K562 (cell line): Measurements from ENCODE around the gene BSDC1. TPM values are rescaled to one million over a fixed set of nuclear protein-coding genes. Genes with fewer than 3 reads are reported as not detected.
A peak's percentile ranks its signal among the peaks of the same experiment; 100 is the strongest.

Experiments used
- ATAC-seq: fragments of 200-7000 bp; cut with Tn5 transposase; 3 replicates; pipeline ENCODE4 v1.9.1; 2020; ENCODE audit warnings: moderate library complexity
- BruUV-seq: library from RNA; stranded (reverse); fragments of 400-500 nt; replicated peaks from 2 replicates; lab custom pipeline; 2021; lab: Mats Ljungman, UMichigan
- CTCF ChIA-PET: fragments of 300-600 bp; formaldehyde crosslinking; extraction: SDS; loops from one replicate; lab custom pipeline; 2021; ENCODE audit warnings: low intra/inter-chr PET ratio; lab: Yijun Ruan, JAX
- POLR2A ChIA-PET: fragments of 300-600, 350-650 bp; sonication (Branson Sonifier 250); formaldehyde crosslinking; extraction: SDS; loops from one replicate; lab custom pipeline; 2021; ENCODE audit warnings: antibody characterized with exemption, inconsistent platforms; lab: Yijun Ruan, JAX
- DNase-seq, 4 experiments: peaks; one replicate each; pipeline versions ENCODE4 v3.0.0 to v3.0.0-alpha.2; 2011 to 2018; ENCODE audit warnings: low spot score in 3 of 4, mixed read lengths in 3 of 4; ENCODE audit errors: extremely low read depth in 1 of 4
- FAIRE-seq: peaks from 2 replicates; lab custom pipeline; 2011; peaks lifted over from hg19 to GRCh38; lab: Jason Lieb, UNC
- H2AFZ ChIP-seq: 2 replicates; pipeline ENCODE4 v1.6.0; 2011; ENCODE audit warnings: low read depth, low read length, control low read depth, inconsistent platforms
- H3K27ac ChIP-seq: fragments of 200-600 bp; 3 replicates; pipeline ENCODE4 v1.8.0; 2011; ENCODE audit warnings: low read depth, mild to moderate bottlenecking, control low read depth, inconsistent platforms, low read length, moderate library complexity, mixed read lengths; ENCODE audit errors: extremely low read depth
- H3K27me3 ChIP-seq, 2 experiments: fragments of 300-600 bp in 1 of 2; 2 replicates in 1 of 2; 3 replicates in 1 of 2; pipeline versions ENCODE4 v1.6.0 to v1.8.0; 2011; ENCODE audit warnings: inconsistent platforms in 2 of 2, low read length in 2 of 2, mild to moderate bottlenecking in 1 of 2, mixed read lengths in 1 of 2, moderate library complexity in 1 of 2; ENCODE audit not compliant: control insufficient read depth in 2 of 2, insufficient read depth in 2 of 2
- H3K36me3 ChIP-seq: fragments of 300-600 bp; 3 replicates; pipeline ENCODE4 v1.8.0; 2011; ENCODE audit warnings: mild to moderate bottlenecking, low read length, inconsistent platforms; ENCODE audit not compliant: control insufficient read depth, insufficient read depth
- H3K4me1 ChIP-seq, 2 experiments: fragments of 200-600 bp in 1 of 2; replicated peaks in 1 of 2; 2 replicates in 1 of 2; 3 replicates in 1 of 2; pipeline versions ENCODE4 v1.5.1 to v1.8.0; 2011; ENCODE audit warnings: inconsistent platforms in 2 of 2, low read length in 2 of 2, mild to moderate bottlenecking in 1 of 2, mixed read lengths in 1 of 2, moderate library complexity in 1 of 2; ENCODE audit not compliant: control insufficient read depth in 2 of 2, insufficient read depth in 2 of 2
- H3K4me2 ChIP-seq: 2 replicates; pipeline ENCODE4 v1.6.1; 2011; ENCODE audit warnings: low read length, control low read depth, inconsistent platforms, mixed read lengths; ENCODE audit not compliant: insufficient read depth
- H3K4me3 ChIP-seq: fragments of 200-600 bp; sonication (generic), shearing (Covaris generic); 2 replicates; pipeline ENCODE4 v1.5.1; 2016; ENCODE audit warnings: control low read depth, inconsistent platforms
- H3K79me2 ChIP-seq: fragments of 200-600 bp; 3 replicates; pipeline ENCODE4 v1.8.0; 2011; ENCODE audit warnings: low read length, inconsistent platforms; ENCODE audit not compliant: control insufficient read depth, insufficient read depth
- H3K9ac ChIP-seq, 2 experiments: 2 replicates each; pipeline versions ENCODE4 v1.6.0 to v1.6.1; 2011; ENCODE audit warnings: low read depth in 2 of 2, low read length in 2 of 2, control low read depth in 1 of 2, inconsistent platforms in 1 of 2, mild to moderate bottlenecking in 1 of 2, mixed read lengths in 1 of 2; ENCODE audit not compliant: insufficient read depth in 1 of 2
- H3K9me1 ChIP-seq: one replicate; pipeline ENCODE4 v1.6.0; 2011; ENCODE audit warnings: inconsistent platforms, mild to moderate bottlenecking, low read length, moderate library complexity; ENCODE audit not compliant: control insufficient read depth, insufficient read depth
- H3K9me3 ChIP-seq: replicated peaks from 2 replicates; pipeline ENCODE4 v1.5.1; 2011; ENCODE audit warnings: low read depth, low read length, inconsistent platforms; ENCODE audit not compliant: control insufficient read depth, insufficient read depth
- H4K20me1 ChIP-seq: replicated peaks from 2 replicates; pipeline ENCODE4 v1.6.1; 2011; ENCODE audit warnings: low read length, inconsistent platforms, mixed read lengths; ENCODE audit not compliant: control insufficient read depth, insufficient read depth
- GABPA ChIP-seq: fragments of 200-800 bp; sonication (Bioruptor generic); conservative IDR thresholded peaks from 2 replicates; pipeline ENCODE4 v1.6.1; 2016; ENCODE audit warnings: low read depth, missing genetic modification characterization, missing compliant biosample characterization
- ZNF318 ChIP-seq, 2 experiments: fragments of 450-650 bp; IDR thresholded peaks; 2 replicates each; pipeline ENCODE4 v1.6.1; 2016; ENCODE audit warnings: mild to moderate bottlenecking in 2 of 2, borderline replicate concordance in 1 of 2, low read depth in 1 of 2, moderate library complexity in 1 of 2
- WGBS: fragments of 100-300 bp; shearing (Covaris generic); methylation state at CpG from one replicate; pipeline ENCODE4 v1.1.6; 2016; ENCODE audit warnings: low coverage, mixed read lengths; ENCODE audit not compliant: insufficient coverage; ENCODE audit errors: missing lambda C conversion rate; 5-methylcytosine and 5-hydroxymethylcytosine counted together
- in situ Hi-C: fragments of 300-500 bp; cut with MboI; formaldehyde crosslinking; loops from 4 replicates; pipeline ENCODE4 v1.15.0; 2018; ENCODE audit warnings: inconsistent platforms, mixed read lengths
- intact Hi-C: fragments of 100-400 bp; cut with micrococcal nuclease; formaldehyde crosslinking; loops from 2 replicates; pipeline ENCODE4 v1.14.2; 2022
- polyA plus RNA-seq, 8 experiments: library from polyadenylated mRNA; depleted of rRNA in 4 of 8; stranded (reverse) in 5 of 8; unstranded in 3 of 8; fragments of >200 nt; fragmentation: Nextera tagmentation in 2 of 8; fragmentation: Illumina TruSeq in 1 of 8; extraction: Ambion mirVana in 2 of 8; extraction: Trizol in 1 of 8; gene quantifications; 2 replicates each; pipeline versions ENCODE4 v1.2.1 to v1.2.3, GENCODE V29; 2011 to 2014; ENCODE audit warnings: inconsistent platforms in 1 of 8, missing spikeins in 1 of 8
- total RNA-seq, 7 experiments: library from RNA; depleted of rRNA in 6 of 7; stranded (reverse); fragments of >200 nt in 6 of 7; fragmentation: Illumina TruSeq in 2 of 7; extraction: Trizol in 2 of 7; gene quantifications; 2 replicates each; pipeline versions ENCODE4 v1.2.1 to v1.2.3, GENCODE V29; 2011 to 2021; ENCODE audit warnings: low replicate concordance in 1 of 7

The BSDC1 gene
- total and polyA plus RNA-seq, 9 of the 15 experiments (the other 6 are each of a cell fraction or from before 2014, with no cell fraction given), result 10.2 to 96.8 (median 73.1) TPM

DNA sequence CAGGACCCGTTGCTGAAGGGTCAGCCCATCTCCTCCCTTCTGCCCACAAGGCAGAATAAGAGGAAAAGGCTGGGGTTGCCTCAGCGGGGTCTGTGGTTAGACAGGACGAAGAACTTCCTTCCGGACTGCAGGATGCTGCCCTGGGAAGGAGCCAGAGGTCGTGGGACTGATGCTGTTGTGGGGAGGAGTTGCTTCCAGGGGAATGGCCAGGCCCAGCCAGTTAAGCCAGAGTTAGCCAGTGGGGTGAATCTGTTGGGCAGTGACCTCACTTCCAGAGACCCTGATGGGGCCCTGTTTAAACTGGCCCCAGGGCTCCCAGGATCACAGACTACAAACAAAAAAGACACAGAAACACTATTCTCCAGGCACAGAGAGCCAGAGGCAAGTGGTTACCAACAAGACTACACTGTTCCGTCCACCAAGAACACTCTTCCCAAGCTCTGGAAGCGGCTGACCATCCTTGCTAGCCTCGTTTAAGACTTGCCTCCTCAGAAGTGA is 45.0 kb downstream of the BSDC1 start:
- Histone ChIP-seq H3K4me1 (peaks cover 46 to 61% of the 10 kb centered on the region in 2 experiments), H3K9ac (peak overlapping the region in 1 of 2 experiments; percentile 23; a peak in 2 of 4 replicates)
- TF ChIP-seq GABPA, result 0 out of 2 replicates have a peak, but pooled peaks have one; percentile 10
- no peak for TF ChIP-seq ZNF318 (IDR thresholded peaks at IDR 0.05; ENCODE audit: borderline replicate concordance in 1 of 2, low read depth in 1 of 2)
- TF ChIP-seq, all 486 proteins: peak for 1
- Histone ChIP-seq H3K27ac (no peak overlapping the region), H3K27me3 (no peaks in the 10 kb centered on the region), H2AFZ (no peak overlapping the region), H3K4me3 (no peak overlapping the region), H3K9me1 (no peaks in the 10 kb centered on the region), H3K79me2 (peaks cover 12% of the 10 kb centered on the region; the same call in 2 of the 3 replicates), H3K36me3 (peaks cover 7% of the 10 kb centered on the region; the same call in 1 of the 3 replicates), H3K9me3 (no peaks in the 10 kb centered on the region; the same call in 1 of the 2 replicates), H3K4me2 (no peak overlapping the region), H4K20me1 (no peaks in the 10 kb centered on the region)
- FAIRE-seq (no peak), ATAC-seq (no peak), DNase-seq (no peak)
- POLR2A ChIA-PET, result interaction anchor here (1.0 to 5.2 kb wide), 2 partner anchors 13 to 23 kb away, joined by 4 to 59 read pairs; partner anchors contain the start of gene MARCKSL1
- BruUV-seq, result no TSS peak
- WGBS, result 60% methylated on average over 8 of the region's 8 CpGs
- in situ Hi-C loops, result no loop called here
- CTCF ChIA-PET, result no interaction called here
- intact Hi-C loops, result no loop called here
